B cell (primary cell): ENCODE measurements around the gene HYAL2. TPM values are rescaled to one million over a fixed set of nuclear protein-coding genes. Genes with fewer than 3 reads are reported as not detected.

Experiments used
- ATAC-seq: fragments of 200-7000 bp; cut with Tn5 transposase; one replicate; pipeline ENCODE4 v1.10.0; 2021; ENCODE audit warnings: low read depth, mild to moderate bottlenecking, moderate number of reproducible peaks, moderate library complexity
- CTCF ChIA-PET: fragments of 350-600 bp; sonication (Branson Sonifier 250); formaldehyde crosslinking; loops from one replicate; lab custom pipeline; 2021; ENCODE audit warnings: antibody characterized with exemption, inconsistent platforms; lab: Charles Lee
- POLR2A ChIA-PET: fragments of 350-600 bp; sonication (Branson Sonifier 250); formaldehyde crosslinking; loops from one replicate; lab custom pipeline; 2021; ENCODE audit warnings: antibody characterized with exemption; lab: Charles Lee
- DNase-seq: peaks from one replicate; pipeline ENCODE4 v3.0.0; 2013
- H2AFZ ChIP-seq: 2 replicates; pipeline ENCODE4 v1.6.1; 2012; ENCODE audit warnings: mild to moderate bottlenecking, low read depth, low read length; ENCODE audit not compliant: insufficient read depth, poor library complexity, severe bottlenecking
- H3K27ac ChIP-seq, 2 donors: 1 replicate in 1 of 2; 2 replicates in 1 of 2; pipeline ENCODE4 v1.5.1; 2012 to 2013; ENCODE audit warnings: low read length in 2 of 2, mild to moderate bottlenecking in 2 of 2, moderate library complexity in 1 of 2
- H3K27me3 ChIP-seq, 4 experiments: fragments of 200-600 bp in 1 of 4; sonication (generic) in 1 of 4; replicated peaks in 1 of 4; 1 replicate in 2 of 4; 2 replicates in 2 of 4; pipeline versions ENCODE4 v1.6.1 to v1.7.0; 2013 to 2016; ENCODE audit warnings: low read length in 3 of 4, mild to moderate bottlenecking in 2 of 4, mixed read lengths in 1 of 4, moderate library complexity in 1 of 4; ENCODE audit not compliant: insufficient read depth in 4 of 4, control insufficient read depth in 3 of 4; ENCODE audit errors: control extremely low read depth in 1 of 4
- H3K36me3 ChIP-seq, 2 experiments: replicated peaks in 1 of 2; 1 replicate in 1 of 2; 2 replicates in 1 of 2; pipeline versions ENCODE4 v1.6.1 to v1.7.1; 2013; ENCODE audit warnings: low read length in 1 of 2; ENCODE audit not compliant: insufficient read depth in 2 of 2, control insufficient read depth in 1 of 2; ENCODE audit errors: control extremely low read depth in 1 of 2, extremely low read depth in 1 of 2
- H3K4me1 ChIP-seq, 2 donors: fragments of 200-600 bp in 1 of 2; sonication (generic) in 1 of 2; 1 replicate in 1 of 2; 2 replicates in 1 of 2; pipeline versions ENCODE4 v1.5.1 to v1.6.1; 2013 to 2017; ENCODE audit warnings: low read length in 2 of 2; ENCODE audit not compliant: control insufficient read depth in 2 of 2, insufficient read depth in 2 of 2
- H3K4me2 ChIP-seq: replicated peaks from 2 replicates; pipeline ENCODE3; 2012; ENCODE audit warnings: mild to moderate bottlenecking, low read depth, low read length; ENCODE audit not compliant: poor library complexity, severe bottlenecking
- H3K4me3 ChIP-seq, 5 experiments: fragments of 200-600 bp in 1 of 5; sonication (generic) in 1 of 5; 1 replicate in 3 of 5; 2 replicates in 2 of 5; pipeline versions ENCODE4 v1.5.1 to v1.7.0; 2011 to 2016; ENCODE audit warnings: low read length in 4 of 5, mild to moderate bottlenecking in 4 of 5, low read depth in 2 of 5, control low read depth in 1 of 5, moderate library complexity in 1 of 5; ENCODE audit not compliant: insufficient read depth in 1 of 5; ENCODE audit errors: control extremely low read depth in 1 of 5, extremely low read depth in 1 of 5
- H3K79me2 ChIP-seq: fragments of 200-600 bp; sonication (generic); one replicate; pipeline ENCODE4 v1.6.0; 2016; ENCODE audit warnings: low read length; ENCODE audit not compliant: control insufficient read depth, insufficient read depth
- H3K9ac ChIP-seq: fragments of 200-600 bp; sonication (generic); 2 replicates; pipeline ENCODE4 v1.6.1; 2017; ENCODE audit warnings: mild to moderate bottlenecking, low read length, moderate library complexity
- H3K9me3 ChIP-seq, 3 donors: one replicate each; pipeline versions ENCODE4 v1.6.1 to v1.7.1; 2013; ENCODE audit warnings: low read length in 2 of 3; ENCODE audit not compliant: control insufficient read depth in 2 of 3, insufficient read depth in 1 of 3; ENCODE audit errors: control extremely low read depth in 1 of 3
- H4K20me1 ChIP-seq: 2 replicates; pipeline ENCODE4 v1.6.0; 2012; ENCODE audit warnings: mild to moderate bottlenecking, low read length; ENCODE audit not compliant: insufficient read depth, control insufficient read depth, poor library complexity, severe bottlenecking
- H3K27ac Mint-ChIP-seq: one replicate; pipeline ENCODE4 v1.8.0; 2021; ENCODE audit warnings: mixed read lengths
- H3K27me3 Mint-ChIP-seq: one replicate; pipeline ENCODE4 v1.8.0; 2021; ENCODE audit warnings: mixed read lengths
- H3K4me1 Mint-ChIP-seq: one replicate; pipeline ENCODE4 v1.8.0; 2021; ENCODE audit warnings: mixed read lengths
- H3K4me3 Mint-ChIP-seq: one replicate; pipeline ENCODE4 v1.8.0; 2021; ENCODE audit warnings: mixed read lengths
- H3K9me3 Mint-ChIP-seq: one replicate; pipeline ENCODE4 v1.8.0; 2022; ENCODE audit warnings: mixed read lengths; ENCODE audit not compliant: insufficient read depth
- EZH2 ChIP-seq: IDR thresholded peaks from 2 replicates; pipeline ENCODE4 v1.6.1; 2012; ENCODE audit warnings: borderline replicate concordance, low read depth, mild to moderate bottlenecking, moderate library complexity, low read length; ENCODE audit not compliant: insufficient read depth, poor library complexity, severe bottlenecking
- WGBS: methylation state at CpG from one replicate; pipeline ENCODE4 v1.1.5; 2013; ENCODE audit warnings: missing lambda C conversion rate; ENCODE audit not compliant: insufficient coverage; 5-methylcytosine and 5-hydroxymethylcytosine counted together
- intact Hi-C: fragments of 100-400 bp; cut with micrococcal nuclease; formaldehyde crosslinking; loops from one replicate; pipeline ENCODE4 v1.10.0; 2022
- polyA plus RNA-seq: library from polyadenylated mRNA; depleted of rRNA; stranded (reverse); fragments of >200 nt; gene quantifications from 2 replicates; pipeline ENCODE4 v1.2.3, GENCODE V29; 2012
- total RNA-seq, 2 donors: library from RNA; stranded (reverse); fragments of 120-200 nt in 1 of 2; gene quantifications; 1 replicate in 1 of 2; 2 replicates in 1 of 2; pipeline versions ENCODE4 v1.2.3 to v1.2.4, GENCODE V29; 2013 to 2022
- TF ChIP-seq, protein P1 (sequence below): fragments of 200-600 bp; IDR thresholded peaks from one replicate; pipeline ENCODE4 v1.8.0; 2022; ENCODE audit warnings: antibody characterized with exemption, mild to moderate bottlenecking

The HYAL2 gene
- total and polyA plus RNA-seq, 2 donors (not counting 1 experiment from before 2014, with no cell fraction given), result 4.2 to 5.1 TPM

DNA sequence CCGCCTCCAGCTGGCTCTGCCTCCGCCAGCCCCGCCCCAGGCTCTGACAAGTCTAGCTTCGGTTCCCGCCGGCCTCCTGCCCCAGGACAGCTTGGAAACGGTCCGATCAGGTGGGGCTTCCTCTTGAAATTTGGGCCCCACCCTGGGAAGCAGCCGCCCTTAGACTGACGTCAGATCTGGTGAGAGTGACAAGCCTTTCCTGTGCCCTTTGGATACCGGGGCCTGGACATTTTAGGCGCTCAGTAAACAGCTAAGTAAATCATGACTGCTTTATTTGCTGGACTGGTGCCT, 23.0 kb downstream of the HYAL2 start:
- TF ChIP-seq EZH2, result no peak
- TF ChIP-seq, protein P1, sequence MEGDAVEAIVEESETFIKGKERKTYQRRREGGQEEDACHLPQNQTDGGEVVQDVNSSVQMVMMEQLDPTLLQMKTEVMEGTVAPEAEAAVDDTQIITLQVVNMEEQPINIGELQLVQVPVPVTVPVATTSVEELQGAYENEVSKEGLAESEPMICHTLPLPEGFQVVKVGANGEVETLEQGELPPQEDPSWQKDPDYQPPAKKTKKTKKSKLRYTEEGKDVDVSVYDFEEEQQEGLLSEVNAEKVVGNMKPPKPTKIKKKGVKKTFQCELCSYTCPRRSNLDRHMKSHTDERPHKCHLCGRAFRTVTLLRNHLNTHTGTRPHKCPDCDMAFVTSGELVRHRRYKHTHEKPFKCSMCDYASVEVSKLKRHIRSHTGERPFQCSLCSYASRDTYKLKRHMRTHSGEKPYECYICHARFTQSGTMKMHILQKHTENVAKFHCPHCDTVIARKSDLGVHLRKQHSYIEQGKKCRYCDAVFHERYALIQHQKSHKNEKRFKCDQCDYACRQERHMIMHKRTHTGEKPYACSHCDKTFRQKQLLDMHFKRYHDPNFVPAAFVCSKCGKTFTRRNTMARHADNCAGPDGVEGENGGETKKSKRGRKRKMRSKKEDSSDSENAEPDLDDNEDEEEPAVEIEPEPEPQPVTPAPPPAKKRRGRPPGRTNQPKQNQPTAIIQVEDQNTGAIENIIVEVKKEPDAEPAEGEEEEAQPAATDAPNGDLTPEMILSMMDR, result no peak
- H3K27me3 ChIP-seq, result no peaks in the 10 kb centered on the region
- H3K9me3 ChIP-seq, result no peaks in the 10 kb centered on the region
- peaks cover 0 to 4% of the 10 kb centered on the region in 2 experiments for H3K36me3 ChIP-seq
- intact Hi-C loops, result loop anchor here (1.0 to 10.0 kb wide), 7 partner anchors 22 to 1085 kb away; partner anchors contain the start of genes GNAI2, MANF, RBM6 and TMEM115
- Mint-ChIP-seq H3K27me3 (no peaks in the 10 kb centered on the region), H3K4me1 (peaks cover 35% of the 10 kb centered on the region), H3K9me3 (no peaks in the 10 kb centered on the region), H3K27ac (peak overlapping the region; percentile 100), H3K4me3 (peak overlapping the region; percentile 100)
- DNase-seq (no peak), ATAC-seq (no peak)
- peak overlapping the region; percentile 51 to 88 (median 63) for H3K4me3 ChIP-seq
- ChIA-PET POLR2A (interaction anchor here (0.5 to 2.5 kb wide), 14 partner anchors 9 to 1292 kb away, joined by 3 to 27 read pairs (median 4); partner anchors contain the start of genes CYB561D2, GNAI2, HYAL2 and NPRL2), CTCF (interaction anchor here (0.5 to 3.2 kb wide), 14 partner anchors 10 to 243 kb away, joined by 3 to 28 read pairs (median 5); partner anchors contain the start of genes CYB561D2, GNAI2, HYAL2 and NPRL2)
- H3K79me2 ChIP-seq, result peaks cover 13% of the 10 kb centered on the region
- peak overlapping the region; percentile 73 to 84 for H3K27ac ChIP-seq
- H3K9ac ChIP-seq, result peak overlapping the region; percentile 66
- peak overlapping the region; percentile 79 for H2AFZ ChIP-seq
- 3% methylated on average over 12 of the region's 12 CpGs for WGBS
- peak overlapping the region; percentile 82 for H3K4me2 ChIP-seq
- H3K4me1 ChIP-seq, result peaks cover 18 to 25% of the 10 kb centered on the region in 2 donors
- H4K20me1 ChIP-seq, result no peaks in the 10 kb centered on the region
